ENCODE data around the gene APBB3.

APBB3 gene

DNA sequence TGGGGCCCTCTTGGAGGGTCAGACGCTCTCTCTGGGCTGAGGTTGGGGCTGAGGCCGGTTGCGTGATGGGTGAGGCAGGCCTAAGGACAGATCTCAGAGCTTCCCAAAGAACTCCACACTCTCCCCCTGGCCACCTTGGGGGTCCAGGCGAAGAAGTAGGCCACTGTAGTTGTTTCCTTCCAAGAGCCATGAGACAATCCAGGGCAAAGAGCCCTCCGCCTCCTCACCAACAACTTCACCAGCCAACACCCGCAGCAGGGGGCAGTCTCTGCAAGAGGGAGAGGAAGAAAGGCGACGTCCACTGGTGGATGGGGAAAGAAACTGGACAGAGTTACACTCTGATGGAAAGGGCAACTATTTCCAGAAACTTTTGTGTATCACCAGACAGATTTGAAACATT lies 10.9 kb upstream of the APBB3 start:
- no peak for DNase-seq (ENCODE audit: low read depth)

DNA sequence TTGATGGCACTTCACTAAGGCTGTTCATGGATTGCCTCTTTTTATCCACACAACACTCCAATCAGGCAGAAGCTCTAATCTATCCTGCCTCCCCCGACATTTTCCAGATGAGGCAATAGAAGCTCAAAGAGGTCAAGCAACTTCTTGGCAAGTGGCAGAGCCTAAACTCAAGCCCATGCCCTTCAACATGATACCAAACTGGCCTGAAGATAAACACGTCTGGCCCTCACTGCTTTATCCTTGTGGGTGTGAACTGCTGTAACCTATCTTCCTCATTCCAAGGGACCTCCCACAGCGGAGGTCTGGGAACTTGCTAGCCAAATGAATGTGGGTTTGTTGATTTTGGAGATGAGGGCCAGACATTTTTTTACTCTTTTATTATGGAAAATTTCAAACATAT lies 9.8 kb upstream of the APBB3 start:
- no peak for DNase-seq (ENCODE audit: low read depth)

DNA sequence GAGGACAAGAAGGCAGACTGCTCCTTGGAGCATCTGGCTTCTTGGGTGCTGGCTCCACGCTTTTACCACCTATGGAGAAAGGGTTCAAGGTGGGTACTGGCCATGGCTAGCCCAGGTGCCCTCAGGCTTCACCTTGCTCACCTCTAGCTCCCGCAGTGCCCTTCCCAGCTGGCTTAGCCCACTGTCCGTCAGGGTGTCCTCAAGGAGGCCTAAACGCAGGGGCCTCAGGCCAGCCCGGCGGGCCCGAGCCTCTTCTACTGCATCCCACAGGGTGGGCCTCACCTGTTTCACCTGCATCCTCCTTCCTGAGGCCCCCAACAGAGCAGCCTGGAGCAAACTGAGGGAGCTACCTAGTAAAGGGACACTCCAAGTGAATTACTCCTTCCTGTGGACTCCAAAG lies 9.3 kb upstream of the APBB3 start:
- no peak for DNase-seq (ENCODE audit: low read depth)

DNA sequence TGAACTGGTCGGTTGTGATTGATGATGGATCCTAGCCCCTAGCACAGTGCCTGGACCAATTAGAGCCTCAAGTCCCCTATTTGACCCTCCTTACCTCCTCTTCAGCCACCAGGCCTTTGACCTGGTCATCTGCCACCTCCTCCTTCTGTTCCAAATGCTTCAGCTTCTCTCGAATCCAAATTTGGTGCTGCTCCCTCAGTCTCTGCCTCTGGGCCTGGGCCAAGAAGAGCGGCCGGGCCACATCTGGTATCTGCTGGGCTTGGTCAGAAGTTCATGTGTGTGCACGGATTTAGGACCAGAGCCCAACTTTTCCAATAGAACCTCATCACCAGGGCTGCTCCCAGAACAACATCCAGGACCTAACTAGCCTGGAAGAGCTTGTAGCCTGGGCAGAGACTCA lies 6.7 kb upstream of the APBB3 start:
- DNase-seq (ENCODE audit: low read depth), result no peak

DNA sequence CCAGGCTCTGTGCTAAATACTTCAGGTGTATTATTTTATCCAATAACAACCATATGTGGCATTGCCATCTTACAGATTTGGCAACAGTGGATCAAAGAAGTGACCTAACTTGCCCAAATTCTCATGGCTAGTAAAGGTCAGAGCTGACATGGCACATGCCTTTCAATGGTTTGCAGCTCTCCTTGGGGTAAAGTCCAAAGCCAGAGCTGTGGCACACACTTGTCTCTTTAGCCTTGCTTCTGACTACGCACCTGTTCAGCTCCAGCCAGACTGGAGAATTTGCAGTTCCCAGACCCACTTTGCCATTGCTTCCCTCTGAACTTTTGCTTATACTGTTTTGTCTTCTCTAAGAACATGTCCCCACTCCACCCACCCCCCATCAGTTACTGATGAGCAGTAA lies 6.1 kb upstream of the APBB3 start:
- no peak for DNase-seq (ENCODE audit: low read depth)

DNA sequence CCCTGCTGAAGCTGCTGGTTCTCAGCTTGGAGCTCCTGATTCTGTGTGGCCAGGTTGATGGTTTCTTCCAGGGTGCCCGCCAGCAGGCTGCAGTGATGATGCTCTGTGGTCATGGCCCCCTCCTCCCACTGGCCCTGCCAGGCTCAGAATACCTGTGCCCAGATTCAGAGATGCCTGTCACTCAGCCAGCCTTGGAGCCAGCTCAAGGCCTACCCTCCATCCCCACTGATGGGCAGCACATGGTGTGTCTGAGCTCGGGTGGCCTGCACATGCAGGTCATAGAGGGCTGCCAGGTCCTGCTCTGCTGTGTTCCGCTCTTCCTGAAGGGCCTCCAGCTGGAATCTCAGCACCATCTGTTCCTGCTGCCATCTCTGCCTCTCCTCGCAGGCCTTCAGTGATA lies 5.7 kb upstream of the APBB3 start:
- no peak for DNase-seq (ENCODE audit: low read depth)

DNA sequence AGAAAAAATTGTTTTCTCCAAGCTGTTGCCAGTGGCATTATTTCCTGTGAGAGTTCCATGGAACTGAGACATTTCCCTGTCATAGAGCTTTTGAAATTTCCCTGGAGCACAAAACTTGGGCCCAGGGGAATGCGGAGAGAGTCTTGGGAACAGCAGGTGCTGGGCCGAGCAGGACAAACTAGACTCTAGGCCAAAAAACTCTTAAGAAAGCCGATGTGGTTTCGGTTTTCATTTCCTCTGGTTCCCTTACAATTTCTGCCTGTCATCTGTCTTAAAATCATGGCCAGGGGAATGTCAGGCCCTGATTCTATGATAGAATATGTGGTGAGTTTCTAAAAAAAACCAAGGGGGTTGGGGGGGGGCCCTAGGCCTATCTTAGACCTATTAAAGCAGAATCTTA lies 4.8 kb upstream of the APBB3 start:
- no peak for DNase-seq (ENCODE audit: low read depth)

DNA sequence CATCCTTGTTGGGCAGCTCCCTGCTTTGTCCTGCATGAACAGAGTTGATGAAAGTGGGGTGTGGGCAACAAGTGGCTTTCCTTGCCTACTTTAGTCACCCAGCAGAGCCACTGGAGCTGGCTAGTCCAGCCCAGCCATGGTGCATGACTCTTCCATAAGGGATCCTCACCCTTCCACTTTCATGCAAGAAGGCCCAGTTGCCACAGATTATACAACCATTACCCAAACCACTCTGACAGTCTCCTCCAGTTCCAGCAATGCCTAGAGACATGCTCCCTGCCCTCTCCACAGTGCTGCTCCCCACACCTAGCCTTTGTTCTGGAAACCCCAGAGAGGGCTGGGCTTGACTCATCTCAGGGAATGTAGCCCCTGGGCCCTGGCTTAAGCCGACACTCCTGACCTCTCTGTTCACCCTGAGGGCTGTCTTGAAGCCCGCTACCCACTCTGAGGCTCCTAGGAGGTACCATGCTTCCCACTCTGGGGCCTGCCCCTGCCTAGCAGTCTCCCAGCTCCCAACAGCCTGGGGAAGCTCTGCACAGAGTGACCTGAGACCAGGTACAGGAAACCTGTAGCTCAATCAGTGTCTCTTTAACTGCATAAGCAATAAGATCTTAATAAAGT lies 4.2 kb upstream of the APBB3 start:
- no peak for DNase-seq (ENCODE audit: low read depth)

DNA sequence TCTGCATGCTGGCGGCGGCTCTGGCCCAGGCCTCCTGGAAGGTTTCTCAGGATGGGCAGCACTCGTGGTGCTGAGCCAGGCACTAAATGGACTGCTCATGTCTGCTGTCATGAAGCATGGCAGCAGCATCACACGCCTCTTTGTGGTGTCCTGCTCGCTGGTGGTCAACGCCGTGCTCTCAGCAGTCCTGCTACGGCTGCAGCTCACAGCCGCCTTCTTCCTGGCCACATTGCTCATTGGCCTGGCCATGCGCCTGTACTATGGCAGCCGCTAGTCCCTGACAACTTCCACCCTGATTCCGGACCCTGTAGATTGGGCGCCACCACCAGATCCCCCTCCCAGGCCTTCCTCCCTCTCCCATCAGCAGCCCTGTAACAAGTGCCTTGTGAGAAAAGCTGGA lies 3.5 kb upstream of the APBB3 start:
- no peak for DNase-seq (ENCODE audit: low read depth)

DNA sequence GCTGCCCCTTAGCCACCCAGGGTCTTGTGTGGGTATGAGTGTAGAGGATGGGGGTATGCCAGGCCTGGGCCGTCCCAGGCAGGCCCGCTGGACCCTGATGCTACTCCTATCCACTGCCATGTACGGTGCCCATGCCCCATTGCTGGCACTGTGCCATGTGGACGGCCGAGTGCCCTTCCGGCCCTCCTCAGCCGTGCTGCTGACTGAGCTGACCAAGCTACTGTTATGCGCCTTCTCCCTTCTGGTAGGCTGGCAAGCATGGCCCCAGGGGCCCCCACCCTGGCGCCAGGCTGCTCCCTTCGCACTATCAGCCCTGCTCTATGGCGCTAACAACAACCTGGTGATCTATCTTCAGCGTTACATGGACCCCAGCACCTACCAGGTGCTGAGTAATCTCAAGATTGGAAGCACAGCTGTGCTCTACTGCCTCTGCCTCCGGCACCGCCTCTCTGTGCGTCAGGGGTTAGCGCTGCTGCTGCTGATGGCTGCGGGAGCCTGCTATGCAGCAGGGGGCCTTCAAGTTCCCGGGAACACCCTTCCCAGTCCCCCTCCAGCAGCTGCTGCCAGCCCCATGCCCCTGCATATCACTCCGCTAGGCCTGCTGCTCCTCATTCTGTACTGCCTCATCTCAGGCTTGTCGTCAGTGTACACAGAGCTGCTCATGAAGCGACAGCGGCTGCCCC lies 2.9 kb upstream of the APBB3 start:
- no peak for DNase-seq (ENCODE audit: low read depth)

DNA sequence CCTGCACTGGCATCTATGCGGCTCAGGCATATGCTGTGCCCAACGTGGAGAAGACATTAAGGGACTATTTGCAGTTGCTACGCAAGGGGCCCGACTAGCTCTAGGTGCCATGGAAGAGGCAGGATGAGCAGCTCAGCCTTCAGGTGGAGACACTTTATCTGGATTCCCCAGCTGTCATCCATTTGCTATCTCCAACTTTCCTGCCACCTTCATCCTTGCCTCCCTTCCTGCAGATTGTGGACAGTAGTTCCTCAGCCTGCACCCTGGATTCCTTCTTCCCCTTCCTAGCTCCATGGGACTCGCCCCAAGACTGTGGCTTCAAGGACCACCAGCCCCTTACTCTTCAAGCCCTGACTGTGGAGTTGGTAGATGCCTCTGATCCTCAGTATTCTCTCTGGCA lies 2.3 kb upstream of the APBB3 start:
- no peak for DNase-seq (ENCODE audit: low read depth)

DNA sequence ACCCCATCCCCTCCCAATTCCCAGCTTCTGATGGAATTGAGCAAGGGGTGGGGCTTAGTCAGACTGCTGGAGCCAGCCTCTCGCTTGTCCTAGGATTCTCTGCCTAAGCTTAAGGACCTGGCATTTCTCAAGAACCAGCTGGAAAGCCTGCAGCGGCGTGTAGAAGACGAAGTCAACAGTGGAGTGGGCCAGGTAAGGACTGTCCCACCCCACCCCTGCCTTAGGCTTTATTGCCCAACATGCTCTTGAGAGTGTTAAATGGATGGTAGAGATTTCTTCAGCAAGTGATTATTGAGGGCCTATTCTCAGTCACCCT lies 1.3 kb upstream of the APBB3 start:
- no peak for DNase-seq (ENCODE audit: low read depth)

DNA sequence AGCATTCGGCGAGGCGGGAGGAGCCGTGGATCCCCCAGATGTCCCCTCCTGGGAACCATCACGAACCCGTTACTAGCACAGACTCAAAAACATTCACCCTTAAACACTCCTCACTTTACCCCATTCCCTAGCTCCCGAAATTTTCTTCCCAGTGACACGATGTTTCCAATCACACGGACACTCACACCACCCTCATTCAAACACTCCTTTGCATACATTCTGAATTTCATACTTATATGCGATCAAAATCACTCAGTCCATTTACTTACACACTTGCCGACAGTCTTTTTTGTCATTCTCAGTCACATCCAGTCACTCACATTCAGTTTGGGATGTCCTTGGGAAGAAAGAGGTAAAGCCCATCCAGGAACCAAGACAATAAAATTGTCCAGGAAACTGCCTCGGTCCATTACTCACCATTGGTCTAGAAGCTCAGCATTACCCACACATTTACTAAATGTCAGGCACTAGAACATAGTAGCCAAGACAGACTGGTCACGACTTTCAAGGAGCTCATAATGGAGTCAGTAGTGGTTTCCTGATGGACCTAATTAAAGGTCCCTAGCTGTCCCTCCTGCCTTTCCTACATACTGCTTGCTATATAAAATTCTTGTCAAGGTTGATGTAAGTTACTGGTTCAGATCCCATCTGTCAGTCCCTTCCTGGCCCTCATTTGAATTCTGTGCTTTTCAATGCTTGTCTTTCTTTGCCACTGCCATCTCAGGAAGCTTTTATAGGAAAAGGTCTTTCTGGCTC lies 804 bp upstream of the APBB3 start:
- no peak for DNase-seq (ENCODE audit: low read depth)

DNA sequence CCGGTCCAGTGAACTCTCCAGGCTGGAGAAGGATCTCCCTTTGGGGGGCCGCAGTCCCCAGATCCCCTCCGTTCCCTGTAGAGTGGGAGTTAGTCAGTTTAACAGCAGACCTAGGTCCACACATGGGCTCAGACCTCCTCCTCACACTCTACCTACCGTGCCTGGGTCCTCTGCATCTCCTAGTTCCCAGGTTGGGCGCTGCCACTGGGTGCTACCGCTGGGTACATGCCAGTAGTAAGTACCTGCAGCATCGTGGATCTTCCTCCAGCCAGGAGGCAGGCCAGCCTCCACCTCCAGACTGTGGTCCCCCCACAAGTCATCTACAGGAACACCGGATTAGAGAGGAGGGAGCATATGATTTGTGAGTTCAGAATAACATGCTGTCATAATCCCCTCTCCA lies 802 bp downstream of the APBB3 start:
- DNase-seq (ENCODE audit: low read depth), result no peak

DNA sequence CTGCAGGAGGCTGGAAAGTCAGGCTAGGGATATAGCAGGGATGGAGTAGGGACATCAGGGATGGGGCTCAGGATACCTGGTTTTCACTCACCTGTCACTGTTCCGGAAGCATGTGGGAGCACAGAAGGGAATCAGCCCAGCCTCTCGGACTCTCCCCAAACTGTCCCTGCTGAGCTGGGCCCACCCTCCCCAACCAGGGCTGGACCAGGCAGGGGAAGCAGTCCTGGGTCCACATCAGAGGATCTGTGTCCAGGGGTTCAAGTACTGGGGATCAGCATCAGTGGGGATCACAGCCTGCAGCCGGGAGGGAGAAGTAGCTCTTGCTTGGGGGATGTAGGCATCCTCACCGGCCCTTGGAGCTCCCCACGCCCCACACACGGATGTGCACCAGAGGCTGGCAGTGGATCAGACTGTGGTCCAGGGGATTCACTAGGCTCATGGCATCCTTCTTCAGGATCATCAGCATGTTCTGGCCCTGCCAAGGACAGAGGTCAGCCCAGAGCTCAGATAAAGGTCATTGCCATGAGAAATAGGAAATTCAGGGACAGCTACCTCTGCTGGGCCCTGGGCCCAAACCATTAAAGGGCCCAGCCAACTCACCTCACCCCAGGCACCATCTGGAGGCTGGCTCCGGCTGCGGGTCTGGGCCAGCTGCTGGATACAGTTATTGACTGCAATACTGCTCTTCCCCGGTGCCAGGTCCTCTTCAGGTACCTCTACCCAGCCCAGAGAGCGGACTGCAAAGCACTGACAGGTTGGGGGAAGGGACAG lies 2.5 kb downstream of the APBB3 start:
- no peak for DNase-seq (ENCODE audit: low read depth)

DNA sequence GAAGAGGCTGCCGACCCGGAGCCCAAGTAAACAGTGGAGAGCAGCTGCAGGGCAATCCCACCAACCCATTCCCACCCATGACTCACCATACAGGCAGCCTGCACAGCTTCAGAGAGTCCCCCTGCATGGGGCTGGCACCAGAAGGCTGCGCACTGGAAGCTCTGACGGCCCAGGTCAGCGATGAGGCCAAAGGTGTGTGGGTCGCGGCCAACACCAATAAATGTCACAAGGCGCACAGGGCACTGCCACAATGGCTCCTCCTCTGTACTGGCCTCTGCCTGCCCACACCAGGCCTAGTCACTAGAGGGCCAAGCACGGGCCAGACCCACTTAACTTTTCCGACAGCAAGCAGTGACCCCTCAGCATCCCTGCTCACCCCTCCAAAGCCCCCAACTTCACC lies 4.2 kb downstream of the APBB3 start:
- no peak for DNase-seq (ENCODE audit: low read depth)

DNA sequence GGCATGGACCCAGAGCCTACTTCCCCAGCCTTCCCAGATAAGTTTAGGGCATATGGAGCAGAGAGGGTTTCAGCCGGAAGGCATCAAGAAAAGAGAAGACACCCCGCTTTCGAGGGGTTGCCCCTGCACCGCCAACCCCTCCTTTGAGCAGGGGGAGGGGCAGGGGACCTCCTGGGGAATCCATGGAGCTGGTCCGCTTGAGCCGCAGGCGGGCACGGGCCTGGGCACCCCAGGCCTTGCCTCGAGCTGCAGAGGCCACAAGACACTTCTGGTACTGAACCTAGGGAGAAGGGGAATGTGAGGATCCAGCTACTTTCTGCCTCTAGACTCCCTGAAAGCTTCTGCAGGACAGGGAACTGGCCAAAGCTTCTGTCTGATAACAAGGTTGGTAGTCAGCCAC lies 5.9 kb downstream of the APBB3 start:
- no peak for DNase-seq (ENCODE audit: low read depth)

DNA sequence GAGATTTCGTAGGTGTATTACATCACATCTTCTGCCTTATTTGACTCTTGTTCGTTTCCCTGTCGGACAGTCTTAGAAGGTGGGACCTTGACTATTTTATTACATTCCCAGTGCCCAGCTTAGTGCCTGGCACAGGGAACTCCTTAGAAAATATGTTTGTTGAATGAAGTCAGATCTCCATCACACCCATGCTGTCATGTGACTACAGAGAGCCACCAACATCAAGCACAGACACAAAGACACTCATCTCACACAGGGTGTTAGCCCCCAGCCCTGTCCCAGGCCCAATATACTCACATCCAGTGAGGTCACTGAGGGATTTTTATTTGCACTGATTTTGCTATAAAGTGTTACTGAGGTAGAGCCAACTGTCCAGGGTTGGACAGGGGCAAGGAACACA lies 6.4 kb downstream of the APBB3 start:
- DNase-seq (ENCODE audit: low read depth), result no peak

DNA sequence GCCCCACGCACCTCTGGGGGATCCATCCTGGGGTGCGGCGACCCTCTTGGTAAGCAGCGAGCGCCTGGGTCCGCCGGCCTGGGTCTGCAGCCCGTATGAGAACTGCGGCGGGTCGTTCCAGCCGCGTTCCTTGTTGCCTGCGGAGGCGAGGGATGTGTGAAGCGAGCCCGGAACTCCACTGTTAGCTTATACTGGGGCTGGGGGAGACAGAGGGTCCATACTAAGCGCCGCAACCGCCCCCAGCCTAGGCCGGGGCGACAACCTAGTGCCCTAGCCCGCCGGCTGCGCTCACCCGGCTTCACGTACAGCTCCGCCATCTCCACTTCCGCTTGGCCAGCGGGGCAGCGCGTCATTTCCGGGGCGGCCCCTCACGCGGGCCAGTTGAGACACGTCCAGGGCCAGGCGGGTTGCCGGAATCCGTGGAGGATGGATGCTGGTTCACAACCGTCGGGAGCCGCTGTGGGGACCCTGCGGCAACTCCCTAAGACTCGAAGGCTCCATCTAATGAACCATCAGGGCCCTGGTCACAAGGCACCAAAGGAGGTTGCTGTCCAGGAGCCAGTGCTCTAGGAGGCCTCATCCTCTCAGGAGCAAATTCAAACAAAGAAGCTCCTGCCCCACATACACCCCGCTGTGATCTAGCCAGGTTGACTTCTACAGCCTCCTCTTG lies 7.1 kb downstream of the APBB3 start, which contains the start of gene SRA1:
SRA1 (minus strand) TSS at position 338 of the 670 bp plus-strand sequence; CDS start at position 317, 21 bp downstream.
- peak; percentile 45 for DNase-seq (ENCODE audit: low read depth)

DNA sequence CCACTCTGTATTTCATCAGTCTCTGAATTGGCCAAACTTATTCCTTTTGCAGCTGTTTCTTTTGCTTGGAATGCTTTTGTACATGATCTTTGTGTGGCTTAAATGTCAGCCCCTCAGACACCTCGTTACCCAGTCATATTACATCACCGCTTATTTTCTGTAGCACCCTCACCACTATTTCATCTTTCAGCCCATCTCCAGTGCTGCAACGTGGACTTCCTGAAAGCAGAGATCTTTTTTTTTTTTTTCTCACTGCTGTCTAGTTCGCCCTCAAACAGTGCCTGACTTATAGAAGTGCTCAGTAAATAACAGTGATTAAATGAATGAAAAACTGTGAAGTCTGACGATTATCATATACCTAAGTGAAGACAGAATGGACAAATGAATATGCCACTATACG lies 8.0 kb downstream of the APBB3 start:
- no peak for DNase-seq (ENCODE audit: low read depth)

DNA sequence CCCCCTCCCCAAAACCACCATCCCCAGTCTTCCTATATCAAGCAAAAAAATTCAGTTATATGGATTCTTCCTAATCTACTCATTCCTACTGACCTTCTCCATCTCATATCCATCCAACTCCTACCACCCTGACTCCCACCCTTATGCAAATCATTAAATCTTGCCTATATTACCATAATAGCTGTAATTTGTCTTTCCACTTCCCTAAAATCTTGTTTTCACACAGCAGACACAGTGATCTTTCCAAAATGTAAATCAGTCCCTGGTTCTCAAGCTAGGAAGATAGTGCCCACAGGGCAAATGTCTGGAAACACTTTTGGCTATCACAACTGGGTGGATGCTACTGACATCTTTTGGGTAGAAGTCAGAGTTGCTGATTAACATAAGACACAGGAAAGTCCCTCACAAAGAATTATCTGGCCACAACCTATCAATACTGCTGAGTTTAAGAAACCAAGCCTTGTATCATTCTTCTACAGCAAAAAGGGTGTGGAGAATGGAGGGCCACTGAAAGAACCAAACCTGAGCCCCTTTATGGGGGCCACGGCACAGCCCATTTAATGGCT lies 8.6 kb downstream of the APBB3 start:
- DNase-seq (ENCODE audit: low read depth), result no peak

DNA sequence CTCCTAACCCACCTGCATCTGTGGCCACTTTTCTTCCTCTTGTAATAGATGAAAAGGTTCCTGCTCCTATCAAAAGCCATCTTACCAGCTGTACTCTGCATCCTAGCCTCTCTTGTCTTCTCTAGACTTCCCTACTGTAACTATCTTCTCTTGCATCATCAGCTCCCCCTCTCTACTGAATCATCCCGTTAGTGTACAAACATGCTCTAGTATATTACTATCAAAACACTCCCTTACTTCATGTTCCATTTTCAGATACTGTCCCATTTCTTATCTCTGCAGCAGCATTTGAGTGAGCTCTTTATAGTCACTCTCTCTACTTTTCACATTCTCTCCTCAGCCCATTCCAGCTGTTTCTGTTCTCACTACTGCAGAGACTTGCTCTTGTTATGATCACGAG lies 9.9 kb downstream of the APBB3 start:
- no peak for DNase-seq (ENCODE audit: low read depth)
